Panc1 (cell line): ENCODE results near the gene AACS. TPM values are rescaled to one million over a fixed set of nuclear protein-coding genes. Genes with fewer than 3 reads are reported as not detected.

ENCODE experiments used
- ATAC-seq: fragments of 200-7000 bp; cut with Tn5 transposase; 2 replicates; pipeline ENCODE4 v1.9.1; 2020; ENCODE audit warnings: mild to moderate bottlenecking, moderate library complexity
- BruUV-seq: library from RNA; stranded (reverse); fragments of 400-500 nt; replicated peaks from 2 replicates; lab custom pipeline; 2021; lab: Mats Ljungman, UMichigan
- CTCF ChIA-PET: fragments of 300-600 bp; sonication (Branson Sonifier 250); formaldehyde crosslinking; loops from one replicate; lab custom pipeline; 2022; ENCODE audit warnings: antibody characterized with exemption; lab: Charles Lee
- POLR2A ChIA-PET: fragments of 300-600 bp; sonication (Branson Sonifier 250); formaldehyde crosslinking; loops from one replicate; lab custom pipeline; 2022; ENCODE audit warnings: antibody characterized with exemption; lab: Charles Lee
- DNase-seq: peaks from one replicate; pipeline ENCODE4 v3.0.0-alpha.2; 2010; ENCODE audit warnings: low read depth, low spot score
- H3K27ac ChIP-seq: 2 replicates; pipeline ENCODE4 v1.5.1; 2011; ENCODE audit warnings: mild to moderate bottlenecking, low read length, inconsistent platforms
- H3K27me3 ChIP-seq: fragments of 200-500 bp; sonication (Bioruptor generic); 2 replicates; pipeline ENCODE4 v1.6.0; 2014; ENCODE audit warnings: low read length, inconsistent platforms; ENCODE audit not compliant: control insufficient read depth, insufficient read depth
- H3K36me3 ChIP-seq: fragments of 200-500 bp; sonication (Bioruptor generic); 2 replicates; pipeline ENCODE4 v1.5.1; 2014; ENCODE audit warnings: inconsistent platforms, mild to moderate bottlenecking, low read length, moderate library complexity; ENCODE audit not compliant: control insufficient read depth, insufficient read depth
- H3K4me1 ChIP-seq: 2 replicates; pipeline ENCODE4 v1.5.1; 2011; ENCODE audit warnings: inconsistent platforms, mild to moderate bottlenecking, low read length, moderate library complexity; ENCODE audit not compliant: control insufficient read depth, insufficient read depth
- H3K4me3 ChIP-seq, 2 experiments: 2 replicates each; pipeline ENCODE4 v1.5.1; 2011 to 2012; ENCODE audit warnings: low read depth in 2 of 2, low read length in 2 of 2, mild to moderate bottlenecking in 2 of 2, inconsistent platforms in 1 of 2, moderate library complexity in 1 of 2
- H3K9me3 ChIP-seq: fragments of 200-500 bp; sonication (Bioruptor generic); 2 replicates; pipeline ENCODE4 v1.5.1; 2014; ENCODE audit warnings: low read depth, mild to moderate bottlenecking, inconsistent platforms, low read length, moderate library complexity; ENCODE audit not compliant: control insufficient read depth, insufficient read depth
- POLR2AphosphoS5 ChIP-seq: IDR thresholded peaks from 2 replicates; pipeline ENCODE4 v1.6.1; 2012; ENCODE audit warnings: mild to moderate bottlenecking, low read depth, low read length, moderate library complexity
- SIN3A ChIP-seq: IDR thresholded peaks from 2 replicates; pipeline ENCODE4 v1.6.1; 2012; ENCODE audit warnings: low read depth, mild to moderate bottlenecking, low read length, moderate library complexity, borderline replicate concordance; ENCODE audit not compliant: insufficient read depth
- TCF7L2 ChIP-seq: IDR thresholded peaks from 2 replicates; pipeline ENCODE4 v1.6.1; 2011; ENCODE audit warnings: mild to moderate bottlenecking, low read depth, low read length, inconsistent platforms
- in situ Hi-C: cut with HindIII; loops from 2 replicates; pipeline ENCODE4 v1.10.0; 2016; ENCODE audit warnings: low sequenced_read_pairs, low pct_unique_long_range_greater_than_20kb
- intact Hi-C: fragments of 100-400 bp; cut with micrococcal nuclease; formaldehyde crosslinking; loops from one replicate; pipeline ENCODE4 v1.10.0; 2022; ENCODE audit not compliant: unreplicated experiment
- total RNA-seq: library from RNA; stranded (reverse); gene quantifications from one replicate; pipeline ENCODE4 v1.2.1, GENCODE V29; 2021; ENCODE audit not compliant: unreplicated experiment
- TF ChIP-seq, protein P1 (sequence below), 2 experiments: IDR thresholded peaks; 2 replicates each; pipeline ENCODE4 v1.6.1; 2011 to 2012; ENCODE audit warnings: low read depth in 2 of 2, control low read depth in 1 of 2, low read length in 1 of 2, mild to moderate bottlenecking in 1 of 2, moderate library complexity in 1 of 2; ENCODE audit not compliant: insufficient read depth in 1 of 2
- TF ChIP-seq, protein P2 (sequence below): fragments of 450-650 bp; IDR thresholded peaks from 2 replicates; pipeline ENCODE4 v1.5.1; 2017; ENCODE audit warnings: mild to moderate bottlenecking

Gene AACS
- total RNA-seq, 1 experiment from 2014 or later = 34.7 TPM

- DNase-seq (no peak), ATAC-seq (no peak)
- H3K9me3 ChIP-seq = no peaks in the 10 kb centered on the region
- no peak overlapping the region for H3K4me3 ChIP-seq
- no peaks in the 10 kb centered on the region; the same call in 1 of the 2 replicates for H3K36me3 ChIP-seq
- H3K4me1 ChIP-seq = no peaks in the 10 kb centered on the region
- POLR2A ChIA-PET = no interaction called here
- CTCF ChIA-PET = interaction anchor here (0.6 kb wide), 1 partner anchor 126 kb away, joined by 4 read pairs; no protein-coding TSS in a partner anchor
- H3K27me3 ChIP-seq = no peaks in the 10 kb centered on the region
- no peak overlapping the region for H3K27ac ChIP-seq
- in situ Hi-C loops = no loop called here
- intact Hi-C loops = no loop called here
- no TSS peak for BruUV-seq
- TF ChIP-seq, protein P1, sequence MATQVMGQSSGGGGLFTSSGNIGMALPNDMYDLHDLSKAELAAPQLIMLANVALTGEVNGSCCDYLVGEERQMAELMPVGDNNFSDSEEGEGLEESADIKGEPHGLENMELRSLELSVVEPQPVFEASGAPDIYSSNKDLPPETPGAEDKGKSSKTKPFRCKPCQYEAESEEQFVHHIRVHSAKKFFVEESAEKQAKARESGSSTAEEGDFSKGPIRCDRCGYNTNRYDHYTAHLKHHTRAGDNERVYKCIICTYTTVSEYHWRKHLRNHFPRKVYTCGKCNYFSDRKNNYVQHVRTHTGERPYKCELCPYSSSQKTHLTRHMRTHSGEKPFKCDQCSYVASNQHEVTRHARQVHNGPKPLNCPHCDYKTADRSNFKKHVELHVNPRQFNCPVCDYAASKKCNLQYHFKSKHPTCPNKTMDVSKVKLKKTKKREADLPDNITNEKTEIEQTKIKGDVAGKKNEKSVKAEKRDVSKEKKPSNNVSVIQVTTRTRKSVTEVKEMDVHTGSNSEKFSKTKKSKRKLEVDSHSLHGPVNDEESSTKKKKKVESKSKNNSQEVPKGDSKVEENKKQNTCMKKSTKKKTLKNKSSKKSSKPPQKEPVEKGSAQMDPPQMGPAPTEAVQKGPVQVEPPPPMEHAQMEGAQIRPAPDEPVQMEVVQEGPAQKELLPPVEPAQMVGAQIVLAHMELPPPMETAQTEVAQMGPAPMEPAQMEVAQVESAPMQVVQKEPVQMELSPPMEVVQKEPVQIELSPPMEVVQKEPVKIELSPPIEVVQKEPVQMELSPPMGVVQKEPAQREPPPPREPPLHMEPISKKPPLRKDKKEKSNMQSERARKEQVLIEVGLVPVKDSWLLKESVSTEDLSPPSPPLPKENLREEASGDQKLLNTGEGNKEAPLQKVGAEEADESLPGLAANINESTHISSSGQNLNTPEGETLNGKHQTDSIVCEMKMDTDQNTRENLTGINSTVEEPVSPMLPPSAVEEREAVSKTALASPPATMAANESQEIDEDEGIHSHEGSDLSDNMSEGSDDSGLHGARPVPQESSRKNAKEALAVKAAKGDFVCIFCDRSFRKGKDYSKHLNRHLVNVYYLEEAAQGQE (IDR thresholded peaks at IDR 0.05; ENCODE audit: insufficient read depth in 1 of 2, low read depth in 2 of 2, low read length in 1 of 2) = no peak
- TF ChIP-seq, protein P2, sequence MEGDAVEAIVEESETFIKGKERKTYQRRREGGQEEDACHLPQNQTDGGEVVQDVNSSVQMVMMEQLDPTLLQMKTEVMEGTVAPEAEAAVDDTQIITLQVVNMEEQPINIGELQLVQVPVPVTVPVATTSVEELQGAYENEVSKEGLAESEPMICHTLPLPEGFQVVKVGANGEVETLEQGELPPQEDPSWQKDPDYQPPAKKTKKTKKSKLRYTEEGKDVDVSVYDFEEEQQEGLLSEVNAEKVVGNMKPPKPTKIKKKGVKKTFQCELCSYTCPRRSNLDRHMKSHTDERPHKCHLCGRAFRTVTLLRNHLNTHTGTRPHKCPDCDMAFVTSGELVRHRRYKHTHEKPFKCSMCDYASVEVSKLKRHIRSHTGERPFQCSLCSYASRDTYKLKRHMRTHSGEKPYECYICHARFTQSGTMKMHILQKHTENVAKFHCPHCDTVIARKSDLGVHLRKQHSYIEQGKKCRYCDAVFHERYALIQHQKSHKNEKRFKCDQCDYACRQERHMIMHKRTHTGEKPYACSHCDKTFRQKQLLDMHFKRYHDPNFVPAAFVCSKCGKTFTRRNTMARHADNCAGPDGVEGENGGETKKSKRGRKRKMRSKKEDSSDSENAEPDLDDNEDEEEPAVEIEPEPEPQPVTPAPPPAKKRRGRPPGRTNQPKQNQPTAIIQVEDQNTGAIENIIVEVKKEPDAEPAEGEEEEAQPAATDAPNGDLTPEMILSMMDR = no peak
- no peak for TF ChIP-seq POLR2AphosphoS5
- no peak for TF ChIP-seq SIN3A
- TF ChIP-seq TCF7L2 = no peak
Measured at GRCh38 chr12:125089626-125090025, 24.4 kb downstream of the AACS start.

- Histone ChIP-seq H3K4me1 (no peaks in the 10 kb centered on the region), H3K36me3 (no peaks in the 10 kb centered on the region; the same call in 1 of the 2 replicates), H3K27me3 (no peaks in the 10 kb centered on the region), H3K27ac (no peak overlapping the region), H3K4me3 (no peak overlapping the region), H3K9me3 (no peaks in the 10 kb centered on the region)
- ATAC-seq (no peak), DNase-seq (no peak)
- intact Hi-C loops (no loop called here), in situ Hi-C loops (no loop called here)
- CTCF ChIA-PET = no interaction called here
- BruUV-seq = no TSS peak
- POLR2A ChIA-PET = no interaction called here
- no peak for TF ChIP-seq POLR2AphosphoS5
- TF ChIP-seq, protein P1 (IDR thresholded peaks at IDR 0.05; ENCODE audit: insufficient read depth in 1 of 2, low read depth in 2 of 2, low read length in 1 of 2) = no peak
- TF ChIP-seq SIN3A = no peak
- TF ChIP-seq TCF7L2 = no peak
Measured at GRCh38 chr12:125090437-125090836, 25.2 kb downstream of the AACS start.
